Liver (tissue), 3 donors: ENCODE data around the gene GREM2.

Source experiments
- CTCF ChIP-seq: fragments of 150-350 bp; IDR thresholded peaks from 2 replicates; pipeline ENCODE4 v1.5.1; 2017; ENCODE audit warnings: improper control_type of control experiment, low read depth, low read length; ENCODE audit not compliant: missing input control
- GABPA ChIP-seq, 2 donors: IDR thresholded peaks in 1 of 2; conservative IDR thresholded peaks in 1 of 2; 2 replicates each; pipeline ENCODE4 v1.6.1; 2016; ENCODE audit warnings: antibody characterized with exemption in 2 of 2, mild to moderate bottlenecking in 1 of 2, moderate library complexity in 1 of 2
- RAD21 ChIP-seq, 2 donors: IDR thresholded peaks; 2 replicates each; pipeline ENCODE4 v1.6.1; 2016; ENCODE audit warnings: antibody characterized with exemption in 2 of 2, mild to moderate bottlenecking in 2 of 2
- SP1 ChIP-seq: IDR thresholded peaks from 2 replicates; pipeline ENCODE4 v1.6.1; 2018; ENCODE audit warnings: antibody characterized with exemption, mild to moderate bottlenecking
- ZBTB33 ChIP-seq: IDR thresholded peaks from 2 replicates; pipeline ENCODE4 v1.6.1; 2016; ENCODE audit warnings: antibody characterized with exemption
- donor health status: healthy.
- donor health status: healthy.

GRCh38 chr1:240577095-240577494 lies 34.9 kb downstream of the GREM2 start:
- TF ChIP-seq CTCF: no peak
- TF ChIP-seq ZBTB33: no peak
- TF ChIP-seq SP1: no peak
- no peak for TF ChIP-seq GABPA (IDR thresholded peaks at IDR 0.05 in 1 of 2, conservative IDR thresholded peaks at IDR 0.05 in 1 of 2)
- no peak for TF ChIP-seq RAD21 (IDR thresholded peaks at IDR 0.05)
